H1 (cell line): Measurements from ENCODE around the gene MRPL40. TPM values are rescaled to one million over a fixed set of nuclear protein-coding genes. Genes with fewer than 3 reads are reported as not detected.

Source experiments
- CTCF ChIA-PET: fragments of 300-600 bp; sonication (Branson Sonifier 250); formaldehyde crosslinking; loops from one replicate; lab custom pipeline; 2021; ENCODE audit not compliant: partially characterized antibody; lab: Charles Lee
- POLR2A ChIA-PET: fragments of 300-600 bp; sonication (Branson Sonifier 250); formaldehyde crosslinking; loops from one replicate; lab custom pipeline; 2021; ENCODE audit warnings: inconsistent platforms; ENCODE audit not compliant: partially characterized antibody; lab: Charles Lee
- DNase-seq, 2 experiments: peaks; one replicate each; pipeline versions ENCODE4 v3.0.0 to v3.0.0-alpha.2; 2010 to 2022; ENCODE audit warnings: low spot score in 2 of 2, low read depth in 1 of 2, mixed read lengths in 1 of 2
- FAIRE-seq: peaks from 2 replicates; lab custom pipeline; 2011; peaks lifted over from hg19 to GRCh38; lab: Jason Lieb, UNC
- H2AFZ ChIP-seq: 2 replicates; pipeline ENCODE4 v1.8.1; 2012; ENCODE audit warnings: low read length, inconsistent platforms
- H2AK5ac ChIP-seq: 2 replicates; pipeline ENCODE4 v1.6.1; 2013; ENCODE audit warnings: low read depth, low read length
- H2BK120ac ChIP-seq: replicated peaks from 2 replicates; pipeline ENCODE3; 2013; ENCODE audit warnings: low read depth, low read length, inconsistent platforms
- H2BK12ac ChIP-seq: 2 replicates; pipeline ENCODE4 v1.6.1; 2013; ENCODE audit warnings: low read depth, low read length
- H2BK15ac ChIP-seq: 2 replicates; pipeline ENCODE4 v1.6.1; 2013; ENCODE audit warnings: low read length
- H2BK20ac ChIP-seq: 2 replicates; pipeline ENCODE4 v1.6.1; 2013; ENCODE audit warnings: low read length
- H2BK5ac ChIP-seq: 2 replicates; pipeline ENCODE4 v1.6.1; 2013; ENCODE audit warnings: low read depth, low read length
- H3K14ac ChIP-seq: 2 replicates; pipeline ENCODE4 v1.6.1; 2013; ENCODE audit warnings: inconsistent platforms; ENCODE audit not compliant: insufficient read length
- H3K18ac ChIP-seq: 2 replicates; pipeline ENCODE4 v1.6.1; 2013; ENCODE audit warnings: low read length; ENCODE audit errors: extremely low read depth
- H3K23ac ChIP-seq: 2 replicates; pipeline ENCODE4 v1.6.1; 2013; ENCODE audit warnings: inconsistent platforms; ENCODE audit not compliant: insufficient read length
- H3K23me2 ChIP-seq: 2 replicates; pipeline ENCODE4 v1.6.1; 2013; ENCODE audit warnings: low read depth, low read length
- H3K27ac ChIP-seq: 2 replicates; pipeline ENCODE4 v1.6.1; 2011; ENCODE audit warnings: low read depth, low read length, inconsistent platforms
- H3K27me3 ChIP-seq, 4 experiments: replicated peaks in 1 of 4; 1 replicate in 1 of 4; 2 replicates in 3 of 4; pipeline versions ENCODE4 v1.6.1 to v1.8.1; 2011 to 2013; ENCODE audit warnings: low read length in 3 of 4, mild to moderate bottlenecking in 3 of 4, inconsistent platforms in 2 of 4, mixed read lengths in 2 of 4, moderate library complexity in 1 of 4; ENCODE audit not compliant: control insufficient read depth in 3 of 4, insufficient read depth in 3 of 4; ENCODE audit errors: extremely low read depth in 1 of 4
- H3K36me3 ChIP-seq, 4 experiments: 2 replicates each; pipeline versions ENCODE4 v1.6.1 to v1.8.1; 2011 to 2013; ENCODE audit warnings: mild to moderate bottlenecking in 4 of 4, low read length in 3 of 4, moderate library complexity in 2 of 4, control low read depth in 1 of 4, inconsistent platforms in 1 of 4; ENCODE audit not compliant: insufficient read depth in 4 of 4, control insufficient read depth in 2 of 4
- H3K4ac ChIP-seq: replicated peaks from 2 replicates; pipeline ENCODE3; 2013; ENCODE audit warnings: low read length, low read depth, mixed read lengths, inconsistent platforms; ENCODE audit not compliant: insufficient read length
- H3K4me1 ChIP-seq, 4 experiments: replicated peaks in 1 of 4; 1 replicate in 1 of 4; 2 replicates in 3 of 4; pipeline versions ENCODE4 v1.6.1 to v1.8.1; 2011 to 2013; ENCODE audit warnings: low read length in 3 of 4, inconsistent platforms in 2 of 4, mixed read lengths in 1 of 4; ENCODE audit not compliant: insufficient read depth in 4 of 4, control insufficient read depth in 3 of 4
- H3K4me2 ChIP-seq, 2 experiments: 2 replicates each; pipeline versions ENCODE4 v1.6.1 to v1.8.1; 2011 to 2013; ENCODE audit warnings: low read depth in 2 of 2, low read length in 2 of 2, control low read depth in 1 of 2, inconsistent platforms in 1 of 2, mild to moderate bottlenecking in 1 of 2; ENCODE audit not compliant: insufficient read depth in 1 of 2
- H3K4me3 ChIP-seq, 4 experiments: fragments of 200-600, 300-600 bp in 1 of 4; sonication (generic), shearing (Covaris generic), sonication (Bioruptor Twin) in 1 of 4; 2 replicates each; pipeline versions ENCODE4 v1.5.1 to v1.8.1; 2011 to 2016; ENCODE audit warnings: low read length in 4 of 4, low read depth in 3 of 4, control low read depth in 2 of 4, inconsistent platforms in 2 of 4, mild to moderate bottlenecking in 2 of 4, mixed read lengths in 1 of 4, moderate library complexity in 1 of 4; ENCODE audit not compliant: insufficient read depth in 2 of 4; ENCODE audit errors: extremely low read depth in 1 of 4
- H3K56ac ChIP-seq: replicated peaks from 2 replicates; pipeline ENCODE3; 2013; ENCODE audit warnings: low read depth, mild to moderate bottlenecking, mixed read lengths, low read length, inconsistent platforms; ENCODE audit not compliant: insufficient read length
- H3K79me1 ChIP-seq: 2 replicates; pipeline ENCODE4 v1.6.1; 2013; ENCODE audit warnings: low read depth, low read length, control low read depth
- H3K79me2 ChIP-seq, 2 experiments: 2 replicates each; pipeline versions ENCODE4 v1.6.1 to v1.8.1; 2012 to 2013; ENCODE audit warnings: low read length in 2 of 2, mild to moderate bottlenecking in 2 of 2, inconsistent platforms in 1 of 2; ENCODE audit not compliant: insufficient read depth in 2 of 2, control insufficient read depth in 1 of 2
- H3K9ac ChIP-seq, 4 experiments: replicated peaks in 1 of 4; 1 replicate in 1 of 4; 2 replicates in 3 of 4; pipeline versions ENCODE4 v1.6.1 to v1.8.1; 2011 to 2013; ENCODE audit warnings: low read depth in 3 of 4, low read length in 3 of 4, control low read depth in 2 of 4, mild to moderate bottlenecking in 2 of 4, moderate library complexity in 2 of 4, inconsistent platforms in 1 of 4; ENCODE audit errors: extremely low read depth in 1 of 4
- H3K9me3 ChIP-seq, 2 experiments: 2 replicates each; pipeline versions ENCODE4 v1.6.1 to v1.8.1; 2012 to 2013; ENCODE audit warnings: mild to moderate bottlenecking in 2 of 2, moderate library complexity in 2 of 2, control low read depth in 1 of 2, inconsistent platforms in 1 of 2, low read depth in 1 of 2, low read length in 1 of 2, mixed read lengths in 1 of 2; ENCODE audit not compliant: insufficient read depth in 2 of 2
- H4K20me1 ChIP-seq, 2 experiments: replicated peaks in 1 of 2; 2 replicates each; pipeline versions ENCODE3 to v1.8.1; 2011 to 2013; ENCODE audit warnings: inconsistent platforms in 2 of 2, low read length in 2 of 2, mild to moderate bottlenecking in 1 of 2; ENCODE audit not compliant: insufficient read depth in 2 of 2, control insufficient read depth in 1 of 2
- H4K5ac ChIP-seq: 2 replicates; pipeline ENCODE4 v1.6.1; 2013; ENCODE audit warnings: low read length, low read depth, mixed read lengths, inconsistent platforms; ENCODE audit not compliant: insufficient read length
- H4K8ac ChIP-seq: 2 replicates; pipeline ENCODE4 v1.8.0; 2013; ENCODE audit warnings: mild to moderate bottlenecking, moderate library complexity, low read length, inconsistent platforms; ENCODE audit not compliant: insufficient read depth; ENCODE audit errors: extremely low read depth
- H4K91ac ChIP-seq: replicated peaks from 2 replicates; pipeline ENCODE3; 2013; ENCODE audit warnings: low read length, mixed read lengths, inconsistent platforms; ENCODE audit not compliant: insufficient read length
- CHD2 ChIP-seq: IDR thresholded peaks from 2 replicates; pipeline ENCODE4 v1.6.1; 2012; ENCODE audit warnings: low read length, improper control_type of control experiment
- KDM1A ChIP-seq: fragments of 200-600, 300-600 bp; sonication (generic); IDR thresholded peaks from 2 replicates; pipeline ENCODE4 v1.7.1; 2016; ENCODE audit warnings: mild to moderate bottlenecking, low read length, borderline replicate concordance
- SIRT6 ChIP-seq: IDR thresholded peaks from one replicate; pipeline ENCODE4 v1.7.1; 2012; ENCODE audit warnings: low read length, inconsistent platforms
- WGBS, 2 experiments: shearing (Covaris generic) in 1 of 2; methylation state at CpG; one replicate each; pipeline versions ENCODE4 v1.1.6 to v1.1.7; 2013 to 2015; ENCODE audit warnings: low lambda C conversion rate in 2 of 2, mixed read lengths in 2 of 2, inconsistent platforms in 1 of 2, low coverage in 1 of 2, missing lambda C conversion rate in 1 of 2; ENCODE audit not compliant: insufficient replicate concordance in 2 of 2, insufficient coverage in 1 of 2, insufficient read length in 1 of 2; ENCODE audit errors: extremely low coverage in 1 of 2, missing lambda C conversion rate in 1 of 2; 5-methylcytosine and 5-hydroxymethylcytosine counted together
- polyA plus RNA-seq, 7 experiments: library from polyadenylated mRNA; depleted of rRNA in 3 of 7; stranded (reverse) in 5 of 7; unstranded in 2 of 7; fragments of >200 nt in 5 of 7; fragments of 200-250 nt in 2 of 7; gene quantifications; 1 replicate in 5 of 7; 2 replicates in 1 of 7; 4 replicates in 1 of 7; pipeline versions ENCODE4 v1.2.1 to v1.2.3, GENCODE V29; 2011 to 2013; ENCODE audit warnings: missing spikeins in 2 of 7, mixed read lengths in 2 of 7
- total RNA-seq: library from RNA; stranded (reverse); fragmentation: NEBNext Ultra II Directional; extraction: Animal tissue kit (Norgen Biotek cat#: 25700); gene quantifications from 2 replicates; pipeline ENCODE4 v1.2.1, GENCODE V29; 2021

Gene MRPL40
- total and polyA plus RNA-seq, 2 of the 8 experiments (the other 6 are each of a cell fraction or from before 2014, with no cell fraction given) = 12.4 to 14.5 TPM

- Histone ChIP-seq H3K4ac (no peak overlapping the region), H3K9me3 (no peaks in the 10 kb centered on the region), H3K23me2 (peaks cover 14% of the 10 kb centered on the region), H4K91ac (no peak overlapping the region), H4K5ac (no peak overlapping the region), H4K20me1 (peaks cover 4 to 20% of the 10 kb centered on the region in 2 experiments), H2AFZ (no peak overlapping the region), H3K4me1 (peaks cover 0 to 8% (median 1%) of the 10 kb centered on the region in 4 experiments; a peak in 2 of 7 replicates), H2BK5ac (no peak overlapping the region), H3K27ac (no peak overlapping the region), H2BK12ac (no peak overlapping the region), H3K4me2 (peak overlapping the region; percentile 61 to 99), H3K4me3 (peak overlapping the region; percentile 87 to 99 (median 94); a peak in 7 of 8 replicates), H3K36me3 (peaks cover 0 to 18% (median 8%) of the 10 kb centered on the region in 4 experiments; a peak in 5 of 8 replicates), H4K8ac (no peak overlapping the region), H3K9ac (peak overlapping the region in 1 of 4 experiments; percentile 99; a peak in 1 of 7 replicates), H3K18ac (no peak overlapping the region), H3K14ac (no peak overlapping the region), H2BK15ac (no peak overlapping the region), H3K56ac (no peak overlapping the region), H3K23ac (no peak overlapping the region), H3K27me3 (no peaks in the 10 kb centered on the region), H2BK20ac (no peak overlapping the region), H2AK5ac (no peak overlapping the region), H2BK120ac (no peak overlapping the region), H3K79me2 (peaks cover 3 to 50% of the 10 kb centered on the region in 2 experiments; a peak in 3 of 4 replicates), H3K79me1 (peaks cover 5% of the 10 kb centered on the region)
- 72% methylated on average over 5 of the region's 5 CpGs; no CpG with 5 or more reads in 1 of the 2 experiments for WGBS, 2 experiments
- CTCF ChIA-PET = interaction anchor here (0.7 to 1.0 kb wide), 4 partner anchors 46 to 342 kb away, joined by 3 to 5 read pairs (median 4); no protein-coding TSS in a partner anchor
- DNase-seq = no peak
- FAIRE-seq = no peak
- TF ChIP-seq SIRT6 (no peak), KDM1A (no peak), CHD2 (no peak)
- POLR2A ChIA-PET = interaction anchor here (0.6 to 3.7 kb wide), 7 partner anchors 8 to 152 kb away, joined by 3 to 33 read pairs (median 3); partner anchors contain the start of genes C22orf39, HIRA and MRPL40
Observed at GRCh38 chr22:19477321-19478044, 45.1 kb downstream of the MRPL40 start.
